OCI-LY7 (cell line): Measurements from ENCODE around the gene NRF1.

Source experiments
- EZH2phosphoT487 ChIP-seq: fragments of 200-600 bp; sonication (generic); IDR thresholded peaks from 2 replicates; pipeline ENCODE4 v1.6.1; 2018; ENCODE audit warnings: low read depth, borderline replicate concordance, mild to moderate bottlenecking, mixed run types, antibody characterized with exemption, low read length, moderate library complexity, mixed read lengths
- TF ChIP-seq, protein P1 (sequence below): fragments of 200-600 bp; sonication (generic); conservative IDR thresholded peaks from 2 replicates; pipeline ENCODE4 v1.5.1; 2014; ENCODE audit warnings: mild to moderate bottlenecking, antibody characterized with exemption, low read length, moderate library complexity, mixed read lengths

DNA sequence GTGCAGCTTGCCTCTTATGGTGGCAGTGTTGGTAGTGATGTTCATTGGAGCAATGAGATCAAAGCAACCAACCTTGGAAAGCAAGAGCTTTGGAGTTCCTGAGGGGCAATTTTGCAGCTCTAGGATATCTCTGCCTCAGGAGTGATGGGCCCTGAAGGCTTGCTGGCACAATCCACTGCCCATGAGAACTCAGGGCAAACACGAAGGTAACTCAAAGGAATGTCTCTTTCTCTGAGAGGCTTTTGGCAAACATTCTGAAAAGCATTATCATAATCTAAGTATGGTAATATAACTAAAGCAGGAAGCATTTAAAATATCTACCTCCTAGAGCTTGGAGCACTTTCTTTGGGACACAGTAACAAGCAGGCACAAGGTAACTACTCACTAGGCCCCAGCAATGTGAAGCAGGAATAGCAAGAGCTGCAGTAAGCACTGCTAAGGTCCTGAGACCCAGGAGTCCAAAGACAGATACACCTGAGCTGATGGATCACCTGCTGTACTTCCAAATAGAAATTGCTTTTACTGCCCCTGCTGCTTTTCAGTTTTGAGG is 103.1 kb downstream of the NRF1 start:
- TF ChIP-seq, protein P1, sequence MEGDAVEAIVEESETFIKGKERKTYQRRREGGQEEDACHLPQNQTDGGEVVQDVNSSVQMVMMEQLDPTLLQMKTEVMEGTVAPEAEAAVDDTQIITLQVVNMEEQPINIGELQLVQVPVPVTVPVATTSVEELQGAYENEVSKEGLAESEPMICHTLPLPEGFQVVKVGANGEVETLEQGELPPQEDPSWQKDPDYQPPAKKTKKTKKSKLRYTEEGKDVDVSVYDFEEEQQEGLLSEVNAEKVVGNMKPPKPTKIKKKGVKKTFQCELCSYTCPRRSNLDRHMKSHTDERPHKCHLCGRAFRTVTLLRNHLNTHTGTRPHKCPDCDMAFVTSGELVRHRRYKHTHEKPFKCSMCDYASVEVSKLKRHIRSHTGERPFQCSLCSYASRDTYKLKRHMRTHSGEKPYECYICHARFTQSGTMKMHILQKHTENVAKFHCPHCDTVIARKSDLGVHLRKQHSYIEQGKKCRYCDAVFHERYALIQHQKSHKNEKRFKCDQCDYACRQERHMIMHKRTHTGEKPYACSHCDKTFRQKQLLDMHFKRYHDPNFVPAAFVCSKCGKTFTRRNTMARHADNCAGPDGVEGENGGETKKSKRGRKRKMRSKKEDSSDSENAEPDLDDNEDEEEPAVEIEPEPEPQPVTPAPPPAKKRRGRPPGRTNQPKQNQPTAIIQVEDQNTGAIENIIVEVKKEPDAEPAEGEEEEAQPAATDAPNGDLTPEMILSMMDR = no peak
- no peak for TF ChIP-seq EZH2phosphoT487
